HPDE6-E6E7 (cell line): Measurements from ENCODE around the gene GPC5.
"Not testable (repeated sequence)": the region's sequence is repeated elsewhere in the genome, so short reads cannot be mapped to it uniquely, and the experiment has no call there.

Experiments
- DNase-seq: peaks from one replicate; pipeline ENCODE4 v3.0.0; 2011; ENCODE audit warnings: missing footprints; ENCODE audit errors: extremely low spot score

The GPC5 gene

DNA sequence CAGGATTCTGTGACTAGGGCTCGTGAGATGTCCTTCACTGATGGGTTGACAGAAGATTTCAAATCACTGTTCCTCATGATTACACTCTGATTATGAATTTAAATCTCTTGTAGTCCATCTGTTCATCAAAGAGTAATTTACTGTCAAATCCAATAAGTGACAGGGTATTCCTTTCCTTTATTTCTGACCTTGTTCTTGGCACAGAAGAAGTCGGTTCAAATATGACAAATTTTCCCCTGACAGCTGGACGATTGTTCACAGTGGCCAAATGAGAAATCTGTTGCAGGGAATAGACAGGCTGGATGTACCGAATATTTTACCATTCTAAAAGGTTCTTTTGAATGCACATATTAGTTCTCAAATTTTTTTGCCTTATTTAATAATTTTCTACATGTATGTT, 1060.9 kb downstream of the GPC5 start:
- DNase-seq = no peak

DNA sequence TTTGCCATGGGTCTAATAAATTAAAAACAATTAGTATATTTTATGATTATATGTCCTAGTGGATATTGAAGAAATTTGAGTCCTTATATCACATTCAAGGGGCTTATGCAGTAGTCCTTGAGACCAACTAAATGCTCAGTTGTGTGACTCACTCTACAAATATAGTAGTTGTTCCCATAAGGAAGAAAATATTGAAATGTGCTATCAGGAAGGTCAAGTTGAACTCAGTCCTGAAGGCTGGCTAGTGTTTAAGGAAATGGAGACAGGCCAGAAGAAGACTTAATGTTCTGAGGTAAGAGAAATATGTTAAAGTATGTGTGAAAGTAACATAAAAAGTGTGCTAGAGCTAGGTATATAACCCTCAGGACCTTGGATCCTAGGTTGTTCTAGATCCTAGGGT, 1062.1 kb downstream of the GPC5 start:
- DNase-seq = no peak

DNA sequence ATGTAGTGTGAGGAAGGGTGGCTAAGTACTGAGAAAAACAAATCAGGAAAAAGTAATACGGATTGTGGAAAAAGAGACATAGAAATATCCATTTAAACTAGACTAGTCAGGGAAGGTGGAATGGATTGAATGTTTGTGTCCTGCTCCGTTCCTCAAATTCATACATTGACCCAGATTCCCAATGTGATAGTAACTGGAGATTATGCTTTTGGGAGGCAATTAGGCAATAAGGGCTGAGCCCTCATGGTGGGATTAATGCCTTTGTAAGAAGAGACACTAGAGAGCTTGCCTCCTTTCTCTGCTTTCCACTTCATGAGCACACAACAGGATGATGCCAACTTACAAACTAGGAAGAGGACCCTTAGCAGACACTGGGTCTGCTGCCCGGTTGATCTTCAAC, 1063.0 kb downstream of the GPC5 start:
- no peak for DNase-seq

DNA sequence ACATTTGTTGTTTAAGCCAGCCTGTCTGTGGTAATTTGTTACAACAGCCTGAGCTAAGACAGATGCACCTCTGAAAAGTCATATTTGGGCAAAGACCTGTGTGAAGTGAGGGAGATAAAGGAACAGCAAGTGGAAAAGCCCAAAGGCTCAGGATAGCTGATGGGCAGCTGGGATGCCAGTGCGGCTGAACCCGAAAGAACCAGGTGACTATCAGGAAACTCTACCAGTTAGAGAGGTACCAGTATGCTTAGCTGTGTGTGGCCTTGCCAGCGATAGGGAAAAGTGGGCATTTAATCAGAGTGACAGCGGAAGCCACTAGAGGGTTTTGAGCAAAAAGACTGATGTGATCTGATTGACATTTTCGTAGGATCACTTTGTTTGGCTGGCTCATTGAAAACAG, 1063.4 kb downstream of the GPC5 start:
- DNase-seq = no peak

DNA sequence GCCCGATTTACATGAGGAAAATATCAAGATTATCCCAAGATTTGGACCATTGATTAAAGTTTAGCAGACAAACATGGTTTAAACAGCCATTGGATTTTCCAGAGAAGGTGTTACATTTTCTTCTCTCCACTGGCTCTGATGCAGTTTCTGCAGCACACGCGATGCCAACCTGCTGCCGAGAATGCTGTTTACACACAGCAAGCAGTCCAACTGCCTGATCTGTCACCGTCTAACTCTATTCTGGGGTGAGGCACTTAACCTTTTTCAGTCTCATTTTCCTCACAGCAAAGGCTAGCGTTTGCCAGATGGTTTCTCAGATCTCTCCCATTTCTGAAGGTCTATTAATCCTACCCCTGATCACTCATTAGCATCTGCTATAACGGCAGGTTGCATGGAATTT, 1064.7 kb downstream of the GPC5 start:
- no peak for DNase-seq

DNA sequence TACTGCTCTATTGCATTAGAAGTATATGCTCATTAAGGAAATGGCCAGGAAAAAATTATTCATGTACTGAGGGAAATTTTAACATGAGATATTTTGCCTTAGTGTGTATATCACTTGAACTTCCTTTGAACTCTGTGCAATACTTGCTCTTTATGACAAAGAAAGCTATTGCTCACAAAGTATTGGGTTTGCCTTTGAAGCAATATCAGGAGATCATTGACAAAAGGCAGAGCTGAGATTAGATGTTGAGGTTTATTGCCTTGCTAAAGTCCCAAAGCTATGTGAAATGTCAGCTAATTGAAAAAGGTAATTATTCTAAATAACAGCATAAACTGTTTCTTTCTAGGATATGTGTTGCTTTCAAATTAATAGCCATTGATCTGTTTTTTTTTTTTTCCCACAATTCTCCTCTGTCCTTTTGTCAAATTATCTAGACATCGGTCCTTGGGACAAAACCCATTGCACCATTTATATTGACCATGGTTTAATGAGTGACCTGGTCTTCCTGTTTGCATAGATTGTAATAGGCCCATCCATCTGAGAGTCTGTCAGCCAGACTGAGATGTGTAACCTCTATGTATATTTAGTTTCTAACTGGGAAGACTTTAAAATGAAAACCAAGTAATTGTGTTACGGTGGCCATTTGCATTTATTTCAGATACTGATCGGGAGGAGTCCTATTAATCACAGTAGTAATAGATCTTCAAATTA, 1075.5 kb downstream of the GPC5 start:
- DNase-seq = no peak

DNA sequence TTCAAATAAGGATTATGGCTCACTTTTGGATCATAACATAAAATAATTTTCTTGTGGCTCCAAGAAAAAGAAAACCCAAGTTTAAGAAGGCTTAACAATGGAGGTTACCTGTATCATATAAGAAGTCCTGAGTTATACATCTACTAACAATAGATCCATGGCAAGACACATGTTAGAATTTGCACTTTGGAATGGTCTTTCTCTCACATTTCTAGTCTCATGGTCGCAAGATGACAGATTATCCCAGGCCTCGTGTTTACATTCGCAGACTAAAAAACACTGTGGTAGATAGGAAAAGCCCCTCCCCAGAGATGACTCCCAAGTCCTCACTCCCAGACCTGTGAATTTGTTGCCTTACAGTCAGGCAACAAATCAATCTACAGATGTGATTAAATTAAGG, 1082.0 kb downstream of the GPC5 start:
- no peak for DNase-seq

DNA sequence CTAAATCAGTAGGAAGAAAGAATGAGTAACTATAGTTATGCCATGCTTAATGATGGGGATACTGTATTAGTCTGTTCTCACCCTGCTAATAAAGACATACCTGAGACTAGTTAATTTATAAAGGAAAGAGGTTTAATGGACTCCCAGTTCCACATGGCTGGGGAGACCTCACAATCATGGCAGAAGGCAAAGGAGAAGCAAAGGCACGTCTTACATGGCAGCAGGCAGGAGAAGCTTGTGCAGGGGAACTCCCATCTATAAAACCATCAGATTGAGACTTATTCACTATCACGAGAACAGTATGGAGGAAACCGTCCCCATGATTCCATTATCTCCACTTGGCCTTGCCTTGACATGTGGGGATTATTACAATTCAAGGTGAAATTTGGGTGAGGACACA, 1084.4 kb downstream of the GPC5 start:
- not testable (repeated sequence) for DNase-seq

DNA sequence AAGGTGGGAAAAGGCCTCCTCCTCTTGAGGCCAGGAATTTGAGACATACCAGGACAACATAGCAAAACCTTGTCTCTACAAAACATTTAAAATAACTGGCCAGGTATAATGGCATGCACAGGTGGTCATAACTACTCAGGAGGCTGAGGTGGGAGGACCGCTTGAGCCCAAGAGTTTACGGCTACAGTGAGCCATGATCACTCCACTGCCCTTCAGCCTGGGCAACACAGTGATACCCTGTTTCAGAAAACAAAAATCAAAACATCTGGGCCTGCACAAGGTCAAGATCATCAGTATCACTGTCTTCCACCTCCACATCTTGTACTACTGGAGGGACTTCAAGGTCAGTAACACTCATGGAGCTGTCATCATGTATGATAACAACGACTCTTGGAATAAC, 1085.5 kb downstream of the GPC5 start:
- no peak for DNase-seq

DNA sequence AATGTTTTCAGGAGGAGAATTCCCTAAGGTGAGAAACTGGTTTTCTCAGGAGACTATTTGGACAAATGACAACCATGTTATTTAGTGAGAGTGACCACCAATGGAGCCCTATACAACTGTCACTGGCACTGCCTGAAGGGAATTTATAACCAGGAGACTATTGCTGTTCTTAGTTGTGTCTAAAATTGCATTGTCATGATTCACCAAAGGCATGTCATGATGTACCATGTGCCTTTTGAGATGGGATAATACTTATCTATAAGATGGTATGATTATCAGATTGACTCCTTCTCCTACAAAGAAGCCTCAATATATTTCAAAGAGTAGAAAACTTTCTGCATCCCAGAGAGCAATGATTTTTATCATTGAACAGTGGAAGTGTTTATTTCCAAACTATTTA, 1088.8 kb downstream of the GPC5 start:
- no peak for DNase-seq

DNA sequence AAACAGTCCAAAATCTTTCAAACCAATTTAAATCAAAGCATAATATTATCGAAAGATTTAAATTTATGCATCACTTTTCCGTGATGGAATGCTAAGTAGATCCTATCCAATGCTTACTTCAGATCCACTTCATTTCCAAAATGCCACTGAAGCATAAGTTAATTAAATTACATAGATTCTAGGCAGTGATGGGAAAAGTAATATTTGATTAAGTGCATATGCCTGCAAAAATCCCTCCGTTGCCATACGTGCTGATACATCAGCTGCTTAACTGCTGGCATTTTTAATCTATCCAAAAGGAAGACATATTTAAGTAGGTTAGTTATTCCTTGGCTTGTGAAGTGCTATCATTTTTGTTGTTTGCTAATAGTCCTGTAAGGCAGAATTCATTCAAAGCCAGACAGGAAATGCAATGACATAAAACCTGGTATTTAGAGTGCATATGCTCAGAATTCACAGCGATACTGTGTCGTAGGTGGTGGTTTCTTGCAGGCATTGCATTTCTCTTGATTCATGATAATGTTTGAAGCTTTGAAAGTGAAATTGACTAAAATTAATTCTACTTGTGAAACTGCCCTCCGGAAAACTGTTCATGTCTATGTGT, 1089.9 kb downstream of the GPC5 start:
- no peak for DNase-seq

DNA sequence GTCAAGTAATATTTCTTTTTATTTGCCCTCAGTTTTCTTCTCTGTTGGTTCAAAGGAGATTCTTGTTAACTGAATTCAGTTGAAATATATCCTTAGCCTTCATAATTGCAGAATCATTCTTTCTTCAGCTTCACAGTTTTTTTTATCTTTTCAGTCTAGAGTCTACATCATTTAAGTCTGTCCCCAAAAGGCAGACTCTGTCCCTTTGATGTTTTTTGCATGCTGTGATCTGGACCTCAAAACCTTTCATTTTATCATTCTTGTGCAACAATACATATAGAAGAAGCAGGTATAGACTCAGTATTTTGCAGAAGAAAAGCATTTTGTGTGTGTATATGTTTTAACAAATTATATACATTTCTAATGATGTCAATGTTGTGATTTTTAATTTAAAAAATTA, 1093.4 kb downstream of the GPC5 start:
- no peak for DNase-seq

DNA sequence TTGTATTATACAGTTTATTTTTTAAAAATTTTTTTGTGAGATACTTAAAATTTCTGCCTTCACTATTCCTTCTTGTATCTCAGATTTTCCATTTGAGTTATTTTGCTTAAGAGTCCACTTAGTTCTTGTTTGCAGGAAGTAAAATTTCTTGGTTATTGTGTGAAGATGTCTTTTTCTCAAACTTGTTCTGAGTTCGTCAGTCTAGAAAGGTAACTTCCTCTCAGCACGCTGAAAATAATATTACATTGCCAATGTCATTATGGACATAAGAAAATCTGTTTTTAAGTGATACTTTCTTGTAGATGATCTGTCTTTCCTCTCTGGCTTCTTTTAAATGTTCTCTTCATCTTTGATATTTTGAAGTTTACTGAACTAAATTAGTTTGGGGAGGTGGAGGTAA, 1096.5 kb downstream of the GPC5 start:
- DNase-seq = no peak

DNA sequence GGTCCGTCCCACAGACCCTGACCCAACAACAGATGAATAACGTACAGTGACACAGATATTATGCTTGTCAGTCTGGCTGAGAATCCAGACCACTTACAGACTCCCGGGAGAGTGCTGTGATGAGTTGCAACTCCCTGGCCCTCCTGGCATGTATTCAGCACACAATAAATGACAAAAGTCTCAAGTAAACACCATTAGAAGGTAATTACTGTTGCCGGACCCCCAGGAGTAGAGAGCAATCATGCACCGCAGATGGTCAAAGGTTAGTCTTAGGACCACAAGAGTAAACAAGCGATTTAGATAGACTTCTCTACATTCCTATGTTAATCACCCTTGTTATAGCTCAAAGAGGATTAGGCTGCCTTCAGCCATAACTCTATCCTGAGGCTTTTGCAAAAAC, 1101.8 kb downstream of the GPC5 start:
- no peak for DNase-seq

DNA sequence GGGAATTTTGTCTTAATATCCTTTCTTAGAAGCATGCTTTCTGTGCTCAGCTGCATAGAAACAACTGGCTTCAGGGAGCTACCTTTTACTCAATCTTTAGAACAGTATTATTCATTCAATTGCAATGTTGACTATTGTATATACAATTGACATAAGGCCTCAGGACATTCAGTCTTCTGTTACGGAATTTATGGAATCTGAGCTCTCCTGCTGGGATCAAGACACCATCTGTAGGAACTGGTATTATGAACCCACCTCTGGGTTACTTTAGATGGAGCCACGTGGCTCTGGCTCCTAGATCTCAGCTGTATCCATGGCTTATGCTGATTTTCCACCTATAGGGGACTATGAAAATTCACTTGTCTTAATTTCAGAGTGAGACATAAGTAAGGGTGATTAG, 1112.0 kb downstream of the GPC5 start:
- no peak for DNase-seq

DNA sequence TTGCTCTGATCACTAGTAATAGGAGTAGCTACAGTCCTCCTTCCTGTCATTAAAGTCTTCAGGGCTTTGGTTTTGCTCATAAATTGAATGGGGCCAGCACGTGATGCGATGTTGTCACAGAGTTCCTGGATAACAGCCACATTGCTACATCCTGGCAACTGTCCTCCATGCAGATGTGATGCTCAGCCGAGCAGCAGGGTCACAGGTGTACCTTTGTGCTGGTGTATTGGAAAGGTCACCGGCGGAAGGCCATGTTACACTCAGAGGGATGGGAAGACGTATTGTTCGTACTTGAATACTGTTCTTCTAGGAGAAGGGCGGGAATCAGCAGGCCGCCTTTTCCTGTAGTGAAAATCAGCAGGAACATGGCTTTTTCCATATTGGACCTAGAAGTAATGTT, 1114.4 kb downstream of the GPC5 start:
- DNase-seq = no peak

DNA sequence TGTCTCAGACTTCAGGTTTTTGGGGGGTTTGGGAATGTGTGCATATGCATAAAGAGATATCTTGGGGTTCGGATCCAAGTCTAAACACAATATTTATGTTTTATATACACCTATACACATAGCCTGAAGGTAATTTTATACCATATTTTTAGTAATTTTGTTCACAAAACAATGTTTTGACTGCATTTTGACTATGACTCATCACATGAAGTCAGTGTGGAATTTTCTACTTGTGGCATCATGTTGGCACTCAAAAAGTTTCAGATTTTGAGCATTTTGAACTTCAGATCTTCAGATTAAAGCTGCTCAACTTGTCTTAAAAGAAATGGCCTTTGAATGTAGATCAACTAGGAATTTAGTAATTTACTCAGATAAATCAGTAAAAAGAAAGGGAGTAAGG, 1115.3 kb downstream of the GPC5 start:
- no peak for DNase-seq

DNA sequence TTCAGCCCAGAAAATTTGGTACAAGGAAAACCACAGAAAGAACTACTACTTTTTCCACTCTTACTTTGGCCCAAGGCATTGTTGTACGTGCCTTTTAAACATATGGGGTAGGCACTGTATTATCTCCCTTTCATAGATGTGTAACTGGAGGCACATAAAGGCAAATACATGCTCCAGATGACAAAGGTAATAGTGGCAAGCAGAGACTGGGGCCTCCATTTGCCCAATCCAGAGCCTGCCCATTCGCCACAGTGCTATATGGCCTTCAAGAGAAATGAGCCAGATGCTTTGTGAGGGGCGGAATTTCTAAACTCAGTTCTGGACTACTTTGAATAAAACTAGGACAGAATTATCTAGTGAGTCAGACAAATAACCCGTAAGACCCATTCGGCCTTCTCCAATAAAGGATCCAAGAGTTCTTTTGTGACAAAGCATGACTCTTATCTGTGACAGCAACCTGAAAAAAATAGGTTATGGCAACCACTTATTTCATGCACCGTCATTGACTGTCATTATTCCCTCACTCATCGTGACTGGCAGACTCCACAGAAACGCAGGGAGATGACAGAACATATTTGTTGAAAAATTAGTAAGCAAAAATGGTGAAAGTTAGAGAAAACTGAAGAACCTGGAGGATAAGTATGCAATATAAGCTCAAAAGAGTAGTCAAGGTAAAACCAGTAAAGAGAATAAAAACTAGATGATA, 1116.2 kb downstream of the GPC5 start:
- DNase-seq = no peak

DNA sequence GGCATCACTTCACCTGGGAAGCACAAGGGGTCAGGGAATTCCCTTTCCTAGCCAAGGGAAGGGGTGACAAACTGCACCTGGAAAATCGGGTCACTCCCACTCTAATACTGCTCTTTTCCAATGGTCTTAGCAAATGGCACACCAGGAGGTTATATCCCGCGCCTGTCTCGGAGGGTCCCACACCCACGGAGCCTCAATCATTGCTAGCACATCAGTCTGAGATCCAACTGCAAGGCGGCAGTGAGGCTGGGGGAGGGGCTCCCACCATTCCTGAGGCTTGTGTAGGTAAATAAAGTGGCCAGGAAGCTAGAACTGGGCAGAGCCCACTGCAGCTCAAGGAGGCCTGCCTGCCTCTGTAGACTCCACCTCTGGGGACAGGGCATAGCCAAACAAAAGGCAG, 1118.5 kb downstream of the GPC5 start:
- not testable (repeated sequence) for DNase-seq

DNA sequence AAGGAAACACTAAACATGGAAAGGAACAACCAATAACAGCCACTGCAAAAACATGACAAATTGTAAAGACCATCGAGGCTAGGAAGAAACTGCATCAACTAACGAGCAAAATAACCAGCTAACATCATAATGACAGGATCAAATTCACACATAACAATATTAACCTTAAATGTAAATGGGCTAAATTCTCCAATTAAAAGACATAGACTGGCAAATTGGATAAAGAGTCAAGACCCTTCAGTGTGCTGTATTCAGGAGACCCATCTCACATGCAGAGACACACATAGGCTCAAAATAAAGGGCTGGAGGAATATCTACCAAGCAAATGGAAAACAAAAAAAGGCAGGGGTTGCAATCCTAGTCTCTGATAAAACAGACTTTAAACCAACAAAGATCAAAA, 1120.2 kb downstream of the GPC5 start:
- DNase-seq = not testable (repeated sequence)

DNA sequence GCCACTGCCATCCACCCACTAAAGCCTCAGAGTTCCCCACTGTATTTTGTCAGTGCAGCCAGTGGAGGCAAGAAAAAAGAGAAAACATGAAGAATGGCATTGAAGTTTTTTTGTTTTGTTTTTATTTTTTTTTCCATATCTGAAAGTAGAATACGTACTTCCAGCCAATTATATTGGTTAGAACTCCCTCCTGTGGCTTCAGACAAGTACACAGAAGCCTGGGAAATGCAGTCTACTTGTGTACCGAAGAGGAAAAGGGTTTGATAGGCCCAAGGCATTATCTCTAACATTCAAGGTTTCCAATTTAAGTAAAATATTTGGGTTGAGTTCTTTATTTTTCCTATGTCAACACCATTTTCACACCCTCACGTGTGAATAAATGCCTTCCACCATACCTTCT, 1131.9 kb downstream of the GPC5 start:
- DNase-seq = no peak

DNA sequence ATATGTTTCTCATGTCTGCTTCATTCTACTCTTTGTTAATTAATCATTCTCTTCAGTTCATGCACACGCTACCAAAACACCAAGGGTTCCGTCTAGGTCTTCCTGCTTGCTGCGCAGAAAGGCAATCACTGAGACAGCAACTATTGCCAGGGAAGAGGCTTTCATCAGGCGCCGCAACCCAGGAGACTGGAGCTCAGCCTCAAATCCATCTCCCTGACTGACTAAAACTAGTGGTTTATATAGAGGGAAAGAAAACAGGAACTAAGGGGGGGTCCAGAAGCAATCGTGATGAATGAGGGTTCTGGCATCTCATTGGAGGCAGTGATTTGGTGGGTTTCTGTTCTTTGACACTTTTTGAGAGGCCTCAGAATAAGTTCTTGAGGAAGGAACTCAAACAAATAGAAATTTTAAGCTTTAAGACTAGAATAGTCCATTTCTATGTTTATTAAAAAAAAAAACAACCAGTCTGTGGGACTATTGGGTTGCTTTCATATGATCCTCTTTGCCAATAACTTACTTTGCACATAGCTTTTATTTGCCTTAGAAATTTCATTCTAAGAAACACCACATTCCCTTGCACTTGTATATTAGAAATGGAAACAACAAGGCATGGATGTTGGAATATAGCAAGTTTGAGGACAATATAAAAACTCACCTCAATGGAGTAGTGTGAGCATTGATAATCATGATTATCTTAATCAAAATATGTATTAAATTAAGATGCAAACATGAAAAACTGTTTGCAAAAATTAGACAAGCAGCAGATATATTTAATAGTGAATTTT, 1137.0 kb downstream of the GPC5 start:
- DNase-seq = no peak

DNA sequence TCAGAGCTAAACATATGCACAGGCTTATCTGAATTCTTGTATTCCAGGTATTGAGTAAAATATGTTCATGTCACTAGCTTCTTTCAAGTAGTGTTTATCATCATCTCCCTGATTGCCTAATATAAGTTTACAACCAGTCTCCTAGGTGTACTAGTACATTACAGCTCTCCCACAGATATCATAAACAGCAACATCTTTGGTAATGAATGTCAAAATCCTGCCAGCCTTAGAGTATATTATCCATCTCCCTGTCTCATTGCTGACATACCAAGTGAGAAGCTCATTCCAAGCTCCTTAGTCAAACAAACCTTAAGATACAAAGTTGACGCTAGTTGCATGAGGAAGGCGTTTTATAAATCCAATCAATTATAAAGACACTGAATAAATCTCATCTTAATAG, 1139.0 kb downstream of the GPC5 start:
- DNase-seq = no peak
